Muscle layer of duodenum (tissue), 2 donors: ENCODE data around the gene KIAA0930.

Experiments used
- H3K27ac ChIP-seq: one replicate; pipeline ENCODE4 v1.7.0; 2013; ENCODE audit warnings: mild to moderate bottlenecking, low read length
- H3K27me3 ChIP-seq: one replicate; pipeline ENCODE4 v1.7.0; 2013; ENCODE audit warnings: low read depth, mild to moderate bottlenecking, control low read depth, low read length
- H3K36me3 ChIP-seq, 2 donors: one replicate each; pipeline ENCODE4 v1.7.0; 2013; ENCODE audit warnings: low read length in 2 of 2, control low read depth in 1 of 2, mild to moderate bottlenecking in 1 of 2; ENCODE audit not compliant: insufficient read depth in 2 of 2, control insufficient read depth in 1 of 2
- H3K4me1 ChIP-seq, 2 donors: one replicate each; pipeline ENCODE4 v1.7.0; 2013; ENCODE audit warnings: low read length in 2 of 2, mild to moderate bottlenecking in 2 of 2, control low read depth in 1 of 2, moderate library complexity in 1 of 2; ENCODE audit not compliant: insufficient read depth in 2 of 2, control insufficient read depth in 1 of 2
- H3K4me3 ChIP-seq, 2 donors: one replicate each; pipeline ENCODE4 v1.7.0; 2013; ENCODE audit warnings: low read length in 2 of 2, low read depth in 1 of 2, mild to moderate bottlenecking in 1 of 2
- H3K9me3 ChIP-seq, 2 donors: one replicate each; pipeline ENCODE4 v1.7.0; 2013; ENCODE audit warnings: low read length in 2 of 2, control low read depth in 1 of 2, mild to moderate bottlenecking in 1 of 2; ENCODE audit not compliant: control insufficient read depth in 1 of 2
- donor health status: healthy.

KIAA0930 gene

DNA sequence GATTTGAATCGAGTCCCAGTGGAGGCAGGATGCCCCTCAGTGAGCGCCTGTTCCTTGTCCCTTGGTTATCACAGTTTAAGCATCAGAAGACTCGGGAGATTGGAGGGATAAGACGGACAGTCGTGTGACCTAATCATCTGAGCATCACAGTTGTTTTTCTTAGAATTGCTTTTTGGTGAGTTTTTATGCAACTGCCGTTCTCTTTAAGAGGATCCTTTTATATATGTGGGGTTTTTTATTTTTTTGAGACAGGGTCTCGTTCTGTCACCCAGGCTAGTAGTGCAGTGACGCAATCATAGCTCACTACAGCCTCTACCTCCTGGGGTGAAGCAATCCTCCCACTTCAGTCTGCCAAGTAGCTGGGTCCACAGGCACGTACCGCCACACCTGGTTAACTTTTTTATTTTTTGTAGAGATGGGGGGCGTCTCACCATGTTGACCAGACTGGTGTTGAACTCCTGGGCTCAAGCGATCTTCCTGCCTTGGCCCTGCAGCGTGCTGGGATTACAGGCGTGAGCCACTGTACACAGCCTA, 60.5 kb downstream of the KIAA0930 start:
- Histone ChIP-seq H3K27me3 (no peaks in the 10 kb centered on the region), H3K4me3 (no peak overlapping the region), H3K27ac (no peak overlapping the region), H3K36me3 (peaks cover 52 to 71% of the 10 kb centered on the region in 2 donors), H3K9me3 (no peaks in the 10 kb centered on the region), H3K4me1 (no peaks in the 10 kb centered on the region)

DNA sequence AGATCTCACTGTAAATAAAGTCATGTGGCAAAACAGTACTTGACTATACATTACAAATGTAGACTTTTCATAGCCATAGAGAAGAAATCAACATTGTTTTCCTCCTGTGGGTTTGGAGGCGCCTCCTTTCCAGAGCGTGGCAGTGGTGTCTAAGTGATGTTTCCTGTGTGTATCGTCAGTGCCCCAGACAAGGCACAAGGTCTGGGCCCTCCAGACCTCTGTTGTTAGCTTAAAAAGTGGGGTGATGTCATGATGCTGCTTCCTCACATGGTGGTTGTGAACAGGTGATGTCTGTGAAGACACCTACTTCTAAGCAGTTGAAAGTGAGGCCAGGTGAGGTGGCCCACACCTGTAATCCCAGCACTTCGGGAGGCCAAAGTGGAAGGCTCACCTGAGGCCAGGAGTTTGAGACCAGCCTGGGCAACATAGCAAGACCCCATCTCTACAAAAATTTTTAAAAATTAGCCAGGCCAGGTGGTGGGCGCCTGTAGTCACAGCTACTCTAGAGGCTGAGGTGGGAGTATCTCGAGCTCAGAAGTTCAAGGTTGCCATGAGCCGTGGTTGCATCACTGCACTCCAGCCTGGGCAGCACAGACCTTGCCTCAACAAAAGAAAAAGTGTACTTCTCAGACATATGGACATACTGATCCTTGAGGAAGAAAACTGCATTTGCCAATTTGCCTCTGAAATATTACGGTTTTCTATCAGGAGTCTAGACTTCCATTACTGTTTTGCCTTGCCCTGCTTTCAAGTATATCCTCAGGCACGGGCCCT, 61.2 kb downstream of the KIAA0930 start:
- Histone ChIP-seq H3K9me3 (no peaks in the 10 kb centered on the region), H3K27me3 (no peaks in the 10 kb centered on the region), H3K4me3 (no peak overlapping the region), H3K4me1 (no peaks in the 10 kb centered on the region), H3K27ac (no peak overlapping the region), H3K36me3 (peaks cover 57 to 69% of the 10 kb centered on the region in 2 donors)

DNA sequence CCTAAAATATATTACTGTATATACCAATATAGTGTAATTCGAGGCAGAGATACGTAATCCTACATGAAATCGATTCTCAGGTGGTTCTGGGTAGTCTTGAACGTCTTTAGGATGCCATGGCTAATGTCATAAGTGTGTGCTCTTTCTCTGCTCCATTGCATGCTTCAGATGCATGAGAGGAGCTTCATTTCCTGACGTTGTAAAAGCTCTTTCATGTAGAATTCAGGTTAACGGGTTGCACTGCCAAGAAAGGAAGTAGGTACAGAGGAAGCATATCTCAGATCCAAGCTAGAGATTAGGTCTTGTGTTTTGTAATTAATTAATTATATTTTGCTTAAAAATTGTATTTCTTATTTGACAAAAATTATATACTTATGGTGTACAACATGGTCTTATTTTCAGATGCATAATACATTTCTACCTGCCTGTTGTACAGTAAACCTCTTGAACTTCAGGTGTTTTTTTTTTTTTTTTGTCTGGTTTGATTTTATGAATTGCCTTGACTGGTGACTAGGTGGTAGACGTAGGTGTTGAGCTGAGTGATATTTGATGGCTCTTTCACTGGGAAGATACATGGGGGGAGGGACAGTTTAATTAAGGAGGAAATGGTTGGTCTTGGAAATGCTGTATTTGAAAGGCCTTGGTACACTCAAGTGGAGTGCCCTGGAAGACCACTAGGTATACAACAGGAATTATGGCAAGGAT, 67.7 kb downstream of the KIAA0930 start:
- Histone ChIP-seq H3K27me3 (no peaks in the 10 kb centered on the region), H3K27ac (no peak overlapping the region), H3K36me3 (peaks cover 60 to 75% of the 10 kb centered on the region in 2 donors), H3K4me3 (no peak overlapping the region), H3K9me3 (no peaks in the 10 kb centered on the region), H3K4me1 (no peaks in the 10 kb centered on the region)

DNA sequence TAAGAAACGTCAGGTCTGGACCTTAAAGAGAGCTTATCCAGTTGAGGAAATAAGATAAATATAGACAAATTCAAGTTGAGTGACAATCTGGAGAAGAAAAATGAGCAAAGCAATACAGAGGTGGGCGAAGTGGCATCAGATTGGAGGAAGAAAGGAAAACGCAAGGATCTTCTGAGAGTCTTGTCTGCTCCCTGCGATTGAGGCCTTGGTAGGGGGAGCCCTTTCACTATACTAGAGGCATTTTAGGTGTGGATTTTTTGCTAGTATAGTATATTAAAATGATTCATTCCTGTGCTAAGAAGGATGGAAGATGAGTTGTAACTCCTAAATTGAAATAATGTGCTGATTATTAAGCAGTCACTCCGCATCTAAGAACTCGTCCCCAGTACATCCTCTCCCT, 68.9 kb downstream of the KIAA0930 start:
- peaks cover 60 to 73% of the 10 kb centered on the region in 2 donors for H3K36me3 ChIP-seq
- H3K4me1 ChIP-seq, result peaks cover 0 to 3% of the 10 kb centered on the region in 2 donors
- H3K9me3 ChIP-seq, result no peaks in the 10 kb centered on the region
- no peak overlapping the region for H3K4me3 ChIP-seq
- no peak overlapping the region for H3K27ac ChIP-seq
- H3K27me3 ChIP-seq, result no peaks in the 10 kb centered on the region

DNA sequence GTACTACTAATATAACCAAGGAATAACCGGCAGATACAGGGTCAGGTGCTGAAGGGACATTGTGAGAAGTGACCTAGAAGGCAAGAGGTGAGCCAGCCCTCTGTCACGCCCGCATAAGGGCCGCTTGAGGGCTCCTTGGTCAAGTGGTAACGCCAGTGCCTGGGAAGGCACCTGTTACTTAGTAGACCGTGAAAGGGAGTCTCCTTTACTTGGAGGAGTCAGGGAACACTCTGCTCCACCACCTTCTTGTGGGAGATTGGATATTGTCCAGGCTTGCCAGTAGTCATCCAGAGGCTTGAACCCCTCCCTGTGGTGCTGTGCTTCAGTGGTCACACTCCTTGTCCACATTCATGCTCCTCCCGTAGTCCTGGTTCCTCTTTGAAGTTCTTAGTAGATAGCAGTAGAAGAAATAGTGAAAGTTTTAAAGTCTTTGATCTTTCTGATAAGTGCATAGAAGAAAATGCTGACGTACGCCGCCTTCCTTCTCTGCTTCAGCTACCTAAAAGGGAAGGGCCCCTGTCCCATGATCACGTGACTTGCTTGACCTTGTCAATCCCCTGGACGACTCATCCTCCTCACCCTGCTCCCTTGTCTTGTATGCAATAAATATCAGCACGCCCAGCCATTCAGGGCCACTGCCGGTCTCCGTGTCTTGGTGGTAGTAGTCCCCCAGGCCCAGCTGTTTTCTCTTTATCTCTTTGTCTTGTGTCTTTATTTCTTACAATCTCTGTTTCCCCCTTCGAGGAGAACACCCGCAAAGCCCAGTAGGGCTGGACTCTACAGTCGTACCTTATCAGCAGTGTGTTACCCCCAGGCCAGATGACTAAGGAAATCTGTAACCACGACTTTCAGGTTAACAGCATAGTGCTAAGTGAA, 70.9 kb downstream of the KIAA0930 start:
- no peak overlapping the region for H3K4me3 ChIP-seq
- H3K9me3 ChIP-seq, result no peaks in the 10 kb centered on the region
- H3K27ac ChIP-seq, result no peak overlapping the region
- no peaks in the 10 kb centered on the region for H3K27me3 ChIP-seq
- peaks cover 46 to 57% of the 10 kb centered on the region in 2 donors for H3K36me3 ChIP-seq
- peaks cover 0 to 21% of the 10 kb centered on the region in 2 donors for H3K4me1 ChIP-seq

DNA sequence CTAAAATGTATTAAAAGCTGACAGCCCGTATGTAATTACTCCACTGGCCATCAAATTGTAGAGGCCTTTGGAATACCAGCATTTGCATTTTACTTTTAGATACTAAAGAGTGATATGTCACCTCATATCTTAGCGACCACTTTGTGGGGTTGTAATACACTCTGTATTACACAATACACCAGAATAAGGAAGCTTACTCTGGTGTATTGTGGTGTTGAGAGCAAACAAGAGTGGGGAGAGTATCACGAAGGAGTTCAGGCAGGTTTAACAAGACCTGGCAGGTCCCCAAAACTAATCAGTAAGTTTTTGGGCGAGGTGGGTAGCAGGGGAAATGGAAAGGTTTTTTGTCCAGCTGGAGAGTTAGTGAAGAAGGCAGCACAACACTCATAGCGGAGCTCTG, 73.8 kb downstream of the KIAA0930 start:
- Histone ChIP-seq H3K27ac (no peak overlapping the region), H3K36me3 (peaks cover 24 to 38% of the 10 kb centered on the region in 2 donors), H3K4me1 (peaks cover 3 to 27% of the 10 kb centered on the region in 2 donors), H3K27me3 (no peaks in the 10 kb centered on the region), H3K9me3 (no peaks in the 10 kb centered on the region), H3K4me3 (no peak overlapping the region)

DNA sequence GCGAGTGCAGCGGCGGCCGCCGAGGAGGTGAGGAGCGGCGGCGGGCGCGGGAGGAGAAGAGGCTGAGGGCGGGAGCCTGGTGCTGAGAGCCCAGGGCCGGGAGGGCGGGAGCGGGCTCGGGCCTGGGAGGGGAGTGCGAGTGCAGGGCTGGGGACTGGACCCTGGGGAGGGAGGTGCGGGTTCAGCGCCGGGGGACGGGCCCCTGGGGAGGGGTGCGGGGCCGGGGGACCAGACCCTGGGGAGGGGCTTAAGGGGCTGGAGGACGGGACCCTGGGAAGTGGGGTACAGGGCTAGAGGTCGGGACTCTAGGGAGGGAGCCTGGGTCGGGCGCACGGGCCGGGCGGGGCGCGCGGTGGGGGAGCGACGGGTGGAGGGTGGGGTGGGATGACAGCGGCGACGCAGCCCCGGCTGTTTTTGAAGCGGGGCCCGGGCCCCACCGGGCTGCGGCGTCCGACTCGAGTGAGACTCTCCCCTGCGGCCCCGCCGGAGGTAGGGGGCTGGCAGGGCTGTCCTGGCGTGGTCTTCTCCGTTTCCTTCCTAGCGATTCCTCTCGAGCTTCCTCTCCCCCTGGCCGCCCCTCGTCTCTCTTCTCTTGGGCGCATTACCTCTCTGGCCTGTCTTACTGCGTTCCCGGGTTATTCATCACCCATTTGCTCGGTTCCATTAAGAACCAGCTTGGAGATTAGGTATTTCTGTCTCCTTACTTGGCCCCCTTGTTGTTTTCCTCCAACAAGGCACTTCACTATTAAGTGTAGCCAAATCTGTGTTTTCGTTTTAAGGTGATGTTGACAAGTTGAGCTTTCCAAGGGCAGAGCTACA, 76.2 kb downstream of the KIAA0930 start:
- no peaks in the 10 kb centered on the region for H3K9me3 ChIP-seq
- peak overlapping the region; percentile 51 for H3K27ac ChIP-seq
- no peaks in the 10 kb centered on the region for H3K27me3 ChIP-seq
- peaks cover 6 to 15% of the 10 kb centered on the region in 2 donors for H3K36me3 ChIP-seq
- H3K4me3 ChIP-seq, result peak overlapping the region; percentile 61 to 90
- peaks cover 3 to 27% of the 10 kb centered on the region in 2 donors for H3K4me1 ChIP-seq

DNA sequence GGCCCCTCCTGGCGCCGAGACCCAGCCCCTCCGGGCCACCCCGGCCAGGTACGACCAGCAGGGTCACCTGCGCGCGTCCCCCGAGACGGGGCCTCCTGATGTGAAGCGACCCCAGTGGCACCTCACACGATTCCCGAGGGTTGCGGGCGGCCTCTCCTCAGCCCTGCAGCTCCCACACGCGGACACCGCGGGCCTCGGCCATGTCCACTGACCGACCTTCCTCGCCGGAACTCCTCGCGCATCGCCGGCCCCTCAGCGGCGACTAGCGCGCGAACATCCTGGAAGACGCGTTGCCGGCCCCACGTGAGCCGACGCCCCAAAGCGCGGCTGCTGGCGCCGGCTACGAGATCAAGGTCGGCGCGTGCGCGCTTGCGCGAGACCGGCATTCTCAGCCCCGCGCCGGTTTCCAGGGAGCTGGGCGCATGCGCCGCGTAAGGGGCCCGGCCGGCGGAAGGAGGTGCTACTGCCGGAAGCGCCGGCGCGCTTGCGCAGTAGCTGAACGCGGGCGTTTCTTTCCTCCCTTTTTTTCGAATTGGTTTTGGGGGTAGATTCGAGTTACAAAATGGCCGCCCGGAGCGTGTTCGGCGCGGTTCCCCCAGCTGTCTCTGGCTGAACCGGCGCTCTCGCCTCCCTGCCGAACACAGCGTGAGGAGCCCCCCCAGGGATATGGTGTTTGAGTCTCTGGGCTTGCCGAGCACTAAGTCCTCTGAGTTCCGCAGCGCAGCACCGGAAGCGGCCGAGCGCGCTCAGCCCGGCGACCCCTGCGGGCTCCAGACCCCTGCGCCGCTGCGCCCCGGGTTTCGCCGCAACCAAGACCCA, 77.0 kb downstream of the KIAA0930 start, which contains the start of gene NUP50:
TSS of gene NUP50 (plus strand) at position 475 of the 819 bp plus-strand sequence. CDS start 4,253 bp downstream, outside the sequence.
- H3K9me3 ChIP-seq, result no peaks in the 10 kb centered on the region
- H3K27me3 ChIP-seq, result no peaks in the 10 kb centered on the region
- H3K36me3 ChIP-seq, result peaks cover 5 to 15% of the 10 kb centered on the region in 2 donors
- H3K4me3 ChIP-seq, result peak within 1 kb of the TSS; percentile 70 to 90
- peak within 1 kb of the TSS; percentile 77 for H3K27ac ChIP-seq
- H3K4me1 ChIP-seq, result peaks cover 3 to 27% of the 10 kb centered on the region in 2 donors

DNA sequence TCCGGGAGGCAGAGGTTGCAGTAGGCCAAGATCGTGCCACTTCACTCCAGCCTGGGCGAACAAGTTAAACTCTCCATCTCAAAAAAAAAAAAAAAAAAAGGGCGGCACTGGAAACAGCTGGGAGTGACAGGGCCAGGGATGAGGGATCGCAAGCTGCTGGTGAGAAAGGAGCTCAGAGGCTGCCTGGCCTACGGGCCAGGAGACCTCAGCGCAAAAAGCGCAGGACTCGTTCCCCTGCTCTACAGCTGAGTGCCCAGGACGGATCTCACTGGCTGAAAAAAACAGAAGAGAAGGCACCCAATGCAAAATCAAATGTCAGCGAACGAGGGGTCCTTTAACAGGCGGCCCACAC, 77.6 kb downstream of the KIAA0930 start:
- no peaks in the 10 kb centered on the region for H3K9me3 ChIP-seq
- H3K27me3 ChIP-seq, result no peaks in the 10 kb centered on the region
- peak overlapping the region; percentile 70 to 90 for H3K4me3 ChIP-seq
- peaks cover under 1 to 9% of the 10 kb centered on the region in 2 donors for H3K36me3 ChIP-seq
- H3K4me1 ChIP-seq, result peaks cover 3 to 27% of the 10 kb centered on the region in 2 donors
- peak overlapping the region; percentile 77 for H3K27ac ChIP-seq

DNA sequence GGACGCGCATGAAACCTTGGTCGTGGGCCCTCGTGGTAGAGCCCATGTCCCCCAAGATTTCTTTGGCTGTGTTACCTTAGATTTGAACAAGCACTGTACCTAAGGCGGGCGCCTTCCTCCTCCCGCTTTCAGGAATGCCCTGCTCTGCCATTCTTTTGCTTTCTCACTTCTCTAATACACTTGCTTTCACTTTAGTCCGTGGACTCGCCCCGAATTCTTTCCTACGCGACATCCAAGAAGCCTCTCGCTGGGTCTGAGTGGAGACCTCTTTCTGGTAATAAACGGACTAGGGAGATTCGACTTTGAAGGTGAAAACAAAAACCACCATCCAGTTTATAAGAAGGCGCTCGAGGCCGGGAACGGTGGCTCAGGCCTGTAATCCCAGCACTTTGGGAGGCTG, 78.2 kb downstream of the KIAA0930 start:
- Histone ChIP-seq H3K9me3 (no peaks in the 10 kb centered on the region), H3K27me3 (no peaks in the 10 kb centered on the region), H3K27ac (no peak overlapping the region), H3K4me3 (peak overlapping the region; percentile 70 to 90), H3K36me3 (peaks cover 3 to 10% of the 10 kb centered on the region in 2 donors), H3K4me1 (peaks cover 3 to 27% of the 10 kb centered on the region in 2 donors)
